Thyroid gland (tissue), 4 donors: Measurements from ENCODE around the gene IL27RA.

ENCODE experiments used
- POLR2A ChIP-seq, 2 donors: fragments of 450-650 bp; IDR thresholded peaks; one replicate each; pipeline ENCODE4 v1.6.1; 2017; ENCODE audit warnings: antibody characterized with exemption in 2 of 2, mild to moderate bottlenecking in 2 of 2, moderate library complexity in 1 of 2
- TF ChIP-seq, protein P1 (sequence below), 6 experiments: fragments of 200-600 bp in 3 of 6; fragments of 450-650 bp in 3 of 6; sonication (generic) in 3 of 6; IDR thresholded peaks; one replicate each; pipeline ENCODE4 v1.5.1; 2016 to 2019; ENCODE audit warnings: antibody characterized with exemption in 6 of 6, mild to moderate bottlenecking in 2 of 6, inconsistent platforms in 1 of 6, moderate library complexity in 1 of 6

DNA sequence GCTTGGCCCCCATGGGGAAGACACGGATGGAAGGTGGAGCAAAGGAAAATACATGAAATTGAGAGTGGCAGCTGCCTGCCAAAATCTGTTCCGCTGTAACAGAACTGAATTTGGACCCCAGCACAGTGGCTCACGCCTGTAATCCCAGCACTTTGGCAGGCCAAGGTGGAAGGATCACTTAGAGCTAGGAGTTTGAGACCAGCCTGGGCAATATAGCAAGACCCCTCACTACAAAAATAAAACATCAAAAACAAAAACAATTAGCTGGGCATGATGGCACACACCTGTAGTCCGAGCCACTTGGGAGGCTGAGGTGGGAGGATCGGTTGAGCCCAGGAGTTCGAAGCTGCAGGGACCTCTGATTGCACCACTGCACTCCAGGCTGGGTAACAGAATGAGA is 20.9 kb downstream of the IL27RA start:
- TF ChIP-seq POLR2A (IDR thresholded peaks at IDR 0.05): no peak
- TF ChIP-seq, protein P1, sequence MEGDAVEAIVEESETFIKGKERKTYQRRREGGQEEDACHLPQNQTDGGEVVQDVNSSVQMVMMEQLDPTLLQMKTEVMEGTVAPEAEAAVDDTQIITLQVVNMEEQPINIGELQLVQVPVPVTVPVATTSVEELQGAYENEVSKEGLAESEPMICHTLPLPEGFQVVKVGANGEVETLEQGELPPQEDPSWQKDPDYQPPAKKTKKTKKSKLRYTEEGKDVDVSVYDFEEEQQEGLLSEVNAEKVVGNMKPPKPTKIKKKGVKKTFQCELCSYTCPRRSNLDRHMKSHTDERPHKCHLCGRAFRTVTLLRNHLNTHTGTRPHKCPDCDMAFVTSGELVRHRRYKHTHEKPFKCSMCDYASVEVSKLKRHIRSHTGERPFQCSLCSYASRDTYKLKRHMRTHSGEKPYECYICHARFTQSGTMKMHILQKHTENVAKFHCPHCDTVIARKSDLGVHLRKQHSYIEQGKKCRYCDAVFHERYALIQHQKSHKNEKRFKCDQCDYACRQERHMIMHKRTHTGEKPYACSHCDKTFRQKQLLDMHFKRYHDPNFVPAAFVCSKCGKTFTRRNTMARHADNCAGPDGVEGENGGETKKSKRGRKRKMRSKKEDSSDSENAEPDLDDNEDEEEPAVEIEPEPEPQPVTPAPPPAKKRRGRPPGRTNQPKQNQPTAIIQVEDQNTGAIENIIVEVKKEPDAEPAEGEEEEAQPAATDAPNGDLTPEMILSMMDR (IDR thresholded peaks at IDR 0.05): no peak
